ENCODE results near the gene CDC42EP3.

The CDC42EP3 gene

GRCh38 chr2:37633845-37634244 is 37.6 kb downstream of the CDC42EP3 start:
- no peak for DNase-seq

GRCh38 chr2:37633234-37633633 is 38.2 kb downstream of the CDC42EP3 start:
- DNase-seq, result no peak

DNA sequence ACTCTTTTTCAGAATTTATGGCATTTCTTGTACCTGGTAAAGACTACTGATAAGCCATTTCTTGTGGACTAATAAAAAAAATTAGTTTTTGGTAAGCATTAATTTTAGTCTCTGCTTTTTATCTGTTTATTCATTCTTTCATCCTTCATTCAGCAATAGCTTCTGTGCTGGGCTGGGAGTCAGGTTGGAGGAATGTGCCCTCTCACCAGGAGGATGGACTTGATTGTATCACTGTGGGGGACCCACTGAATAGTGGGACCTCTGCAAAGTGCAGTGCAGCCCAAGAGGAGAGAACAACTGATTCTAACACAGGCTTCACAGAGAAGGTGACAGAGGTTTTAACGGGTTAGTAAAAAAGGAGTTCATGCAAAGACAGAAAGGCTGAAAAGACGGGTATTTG is 39.1 kb downstream of the CDC42EP3 start:
- no peak for DNase-seq

DNA sequence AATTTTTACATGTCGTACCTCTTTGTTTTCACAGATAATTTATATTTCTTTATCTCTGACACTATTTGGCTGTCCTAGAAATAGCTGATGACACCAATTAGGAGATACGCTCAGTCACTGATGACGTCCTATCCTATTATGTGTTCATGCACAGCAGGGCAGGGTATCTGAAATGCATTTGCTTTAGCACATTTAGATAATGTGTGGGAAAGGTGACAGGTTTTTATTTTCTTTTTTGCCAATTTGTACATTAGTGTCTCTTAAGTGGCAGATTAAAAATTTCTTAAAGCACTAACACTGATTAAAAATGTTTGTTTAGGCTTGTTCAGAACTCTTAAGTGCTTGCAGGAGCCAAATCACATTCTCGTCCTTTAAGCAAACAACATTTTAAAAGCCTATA is 39.7 kb downstream of the CDC42EP3 start:
- DNase-seq, result no peak

GRCh38 chr2:37631292-37631691 is 40.1 kb downstream of the CDC42EP3 start:
- DNase-seq, result no peak

DNA sequence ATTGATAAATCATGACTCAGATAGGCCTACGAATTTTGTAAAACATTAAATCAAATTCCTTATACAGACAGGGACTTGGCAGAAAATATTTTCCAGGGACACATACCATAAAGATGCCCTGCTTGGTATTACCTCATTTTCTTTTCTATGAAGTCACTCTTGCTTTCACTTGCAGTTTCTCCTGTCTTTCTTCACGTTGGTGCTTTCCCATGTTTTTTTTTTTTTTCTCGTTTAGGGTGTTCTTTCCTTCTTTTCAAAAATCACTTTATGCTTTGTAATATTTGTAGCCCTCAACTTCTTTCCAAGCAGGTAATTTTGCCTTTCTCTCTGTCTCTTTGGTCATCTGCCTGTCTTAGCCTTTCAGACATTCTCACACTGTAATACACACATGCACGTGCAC is 40.7 kb downstream of the CDC42EP3 start:
- peak; percentile 89 for DNase-seq

DNA sequence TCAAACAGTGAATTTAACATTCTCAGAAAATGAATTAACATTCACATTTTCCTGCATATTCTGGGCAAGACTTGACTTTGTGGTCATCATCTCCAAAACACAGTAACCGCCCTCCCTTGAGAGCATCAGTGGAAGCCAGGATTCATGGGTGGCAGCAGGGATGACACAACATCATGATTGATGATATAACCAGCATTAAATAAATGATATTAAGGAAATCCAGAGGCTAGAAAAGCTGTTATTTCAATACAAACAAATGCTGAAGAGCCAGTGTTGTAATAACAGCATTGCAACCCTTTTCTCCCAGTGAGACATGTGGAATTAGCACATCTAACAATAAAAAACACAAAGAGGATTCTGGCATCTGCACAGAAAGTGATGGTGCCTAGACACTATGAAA is 41.1 kb downstream of the CDC42EP3 start:
- peak; percentile 73 for DNase-seq

GRCh38 chr2:37629529-37629928 is 41.9 kb downstream of the CDC42EP3 start:
- peak; percentile 43 for DNase-seq

GRCh38 chr2:37627710-37628109 is 43.7 kb downstream of the CDC42EP3 start:
- DNase-seq, result peak; percentile 90

- DNase-seq, result peak; percentile 51
These were observed 45.5 kb downstream of the CDC42EP3 start for GRCh38 chr2:37625796-37626571.

GRCh38 chr2:37625156-37625555 is 46.3 kb downstream of the CDC42EP3 start:
- peak; percentile 47 for DNase-seq

- peak; percentile 84 for DNase-seq
These were observed 47.2 kb downstream of the CDC42EP3 start for GRCh38 chr2:37623971-37624900.

DNA sequence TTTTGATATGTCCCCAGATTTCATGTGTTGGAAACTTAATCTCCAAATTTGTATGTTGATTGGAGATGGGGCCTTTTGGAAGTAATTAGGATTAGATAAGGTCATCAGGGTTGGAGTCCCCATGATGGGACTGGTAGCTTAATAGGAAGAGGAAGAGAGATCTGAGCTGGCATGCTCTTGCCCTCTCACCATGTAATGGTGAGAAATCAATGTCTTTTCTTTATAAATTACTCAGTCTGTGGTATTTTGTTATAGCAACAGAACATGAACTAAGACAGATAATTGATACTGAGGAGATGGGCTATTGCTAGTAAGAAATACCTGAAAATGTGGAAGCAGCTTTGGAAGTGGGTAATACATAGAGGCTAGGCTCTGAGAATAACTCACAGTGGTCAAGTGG is 48.0 kb downstream of the CDC42EP3 start:
- DNase-seq, result no peak

DNA sequence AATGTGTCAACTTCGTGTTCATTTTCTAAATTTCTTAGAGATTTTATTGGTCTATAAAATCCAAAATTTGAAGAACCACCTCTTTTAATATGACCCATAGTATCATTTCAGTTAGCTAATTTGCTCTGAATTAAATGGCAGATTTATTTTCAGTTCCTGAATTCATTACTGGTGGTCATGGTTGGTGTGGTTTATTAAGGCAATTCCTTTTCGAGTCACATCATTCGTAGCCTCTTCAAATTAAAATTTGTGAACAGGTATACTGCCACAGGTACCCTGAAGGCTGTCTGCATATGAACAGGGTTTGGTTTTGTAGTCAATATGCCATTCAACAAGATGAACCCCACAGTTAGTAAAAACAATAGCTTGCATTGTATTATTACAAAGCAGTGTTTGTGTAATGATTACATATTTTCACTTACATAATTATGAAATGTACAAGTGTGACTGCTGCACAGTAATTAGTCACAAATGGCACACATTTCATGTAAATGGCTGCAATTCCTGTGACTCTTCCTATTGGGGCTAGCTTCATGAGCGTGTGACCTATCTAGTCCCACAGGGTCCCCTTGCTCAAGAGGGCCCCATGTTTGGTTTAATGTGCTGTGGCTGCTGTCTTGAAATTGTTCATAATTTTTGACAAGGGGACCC is 48.9 kb downstream of the CDC42EP3 start:
- peak; percentile 85 for DNase-seq

DNA sequence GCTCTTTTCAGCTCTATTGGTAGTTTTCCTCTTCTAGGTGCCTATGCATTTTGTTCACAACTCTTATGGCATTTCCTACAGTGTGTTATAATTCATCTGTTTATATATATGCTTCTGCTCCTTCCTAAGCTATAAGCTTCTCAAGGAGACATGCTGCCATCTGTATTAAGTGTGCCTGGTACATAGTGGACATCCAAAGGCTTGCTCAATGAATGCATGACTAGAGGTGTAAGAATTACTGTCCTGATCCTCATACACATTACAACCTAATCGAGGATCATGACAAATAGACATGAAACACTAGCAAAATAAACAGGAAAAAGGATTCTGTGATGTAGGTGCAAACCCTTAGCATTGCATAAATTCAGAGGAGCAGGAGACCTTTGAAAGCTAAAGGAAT is 50.2 kb downstream of the CDC42EP3 start:
- DNase-seq, result no peak

DNA sequence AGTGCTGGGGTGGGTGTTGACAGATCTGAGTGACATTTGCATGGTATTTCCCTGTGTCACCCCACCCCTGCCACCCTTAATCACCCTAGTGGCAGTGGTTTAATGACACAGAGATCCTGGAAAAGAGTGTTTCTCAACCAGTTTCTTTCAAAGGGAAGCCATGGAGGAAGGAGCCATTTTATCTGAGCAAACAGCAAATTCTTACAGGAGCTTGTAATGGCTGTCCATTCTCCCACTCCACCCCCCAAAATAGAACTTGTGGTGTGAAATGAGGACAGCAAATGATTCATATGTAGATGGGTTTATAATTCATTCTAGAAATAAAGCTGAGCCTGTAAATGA is 51.5 kb downstream of the CDC42EP3 start:
- peak; percentile 84 for DNase-seq

DNA sequence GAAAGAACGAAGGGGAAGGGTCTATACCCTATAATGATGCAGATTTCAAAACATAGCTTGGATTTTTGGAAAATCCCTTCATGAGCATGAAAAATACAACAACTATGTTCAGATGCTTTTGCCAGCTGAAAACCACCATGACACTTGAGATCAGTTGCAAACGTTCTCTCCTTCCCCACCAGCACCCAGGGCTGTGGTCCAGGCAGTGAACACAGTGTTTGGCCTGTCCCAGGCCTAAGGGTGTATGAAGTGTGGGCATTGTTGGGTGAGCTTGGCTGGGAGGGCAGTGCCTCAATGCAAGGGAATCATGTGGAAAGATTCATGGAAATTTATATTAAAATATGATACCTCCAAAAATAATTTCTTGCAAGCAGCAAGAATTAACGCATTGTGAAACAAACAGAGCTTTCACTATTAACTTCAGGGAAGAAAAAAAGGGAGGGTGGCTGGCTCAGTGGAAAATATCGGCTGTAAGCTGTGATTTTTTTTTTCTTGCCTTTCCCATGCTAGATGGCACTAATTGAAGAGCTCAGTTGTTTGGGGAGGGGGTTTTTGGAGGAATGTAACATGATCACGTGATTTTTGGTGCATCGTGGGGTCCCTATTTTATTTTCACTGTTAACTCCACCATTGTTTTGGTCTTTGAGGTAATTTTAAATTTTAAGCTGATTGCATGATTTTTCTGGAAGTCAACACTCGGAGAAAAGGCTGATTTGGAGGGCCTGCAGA is 52.0 kb downstream of the CDC42EP3 start:
- DNase-seq, result no peak

DNA sequence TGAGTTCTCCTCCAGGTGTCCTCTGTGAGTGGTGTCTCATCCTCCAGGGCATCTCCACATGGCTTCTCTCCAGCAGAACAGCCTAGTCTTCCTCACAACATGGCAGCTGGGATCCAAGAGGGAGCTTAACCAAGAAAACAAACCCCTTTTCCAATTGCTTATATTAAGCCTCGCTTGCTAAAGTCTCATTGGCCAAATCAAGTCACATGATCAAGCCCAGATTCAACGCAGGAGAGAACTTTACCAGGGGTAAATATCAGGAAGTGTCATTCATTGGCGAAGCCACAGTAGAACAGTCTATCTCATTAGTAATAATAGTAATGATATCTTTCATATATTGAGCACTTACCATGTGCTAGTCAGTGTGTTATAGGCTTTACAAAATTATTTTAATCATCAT is 53.1 kb downstream of the CDC42EP3 start:
- DNase-seq, result no peak

- DNase-seq, result peak; percentile 73
These were observed 54.1 kb downstream of the CDC42EP3 start for GRCh38 chr2:37617119-37617892.

GRCh38 chr2:37616677-37617005 is 54.8 kb downstream of the CDC42EP3 start:
- DNase-seq, result no peak

DNA sequence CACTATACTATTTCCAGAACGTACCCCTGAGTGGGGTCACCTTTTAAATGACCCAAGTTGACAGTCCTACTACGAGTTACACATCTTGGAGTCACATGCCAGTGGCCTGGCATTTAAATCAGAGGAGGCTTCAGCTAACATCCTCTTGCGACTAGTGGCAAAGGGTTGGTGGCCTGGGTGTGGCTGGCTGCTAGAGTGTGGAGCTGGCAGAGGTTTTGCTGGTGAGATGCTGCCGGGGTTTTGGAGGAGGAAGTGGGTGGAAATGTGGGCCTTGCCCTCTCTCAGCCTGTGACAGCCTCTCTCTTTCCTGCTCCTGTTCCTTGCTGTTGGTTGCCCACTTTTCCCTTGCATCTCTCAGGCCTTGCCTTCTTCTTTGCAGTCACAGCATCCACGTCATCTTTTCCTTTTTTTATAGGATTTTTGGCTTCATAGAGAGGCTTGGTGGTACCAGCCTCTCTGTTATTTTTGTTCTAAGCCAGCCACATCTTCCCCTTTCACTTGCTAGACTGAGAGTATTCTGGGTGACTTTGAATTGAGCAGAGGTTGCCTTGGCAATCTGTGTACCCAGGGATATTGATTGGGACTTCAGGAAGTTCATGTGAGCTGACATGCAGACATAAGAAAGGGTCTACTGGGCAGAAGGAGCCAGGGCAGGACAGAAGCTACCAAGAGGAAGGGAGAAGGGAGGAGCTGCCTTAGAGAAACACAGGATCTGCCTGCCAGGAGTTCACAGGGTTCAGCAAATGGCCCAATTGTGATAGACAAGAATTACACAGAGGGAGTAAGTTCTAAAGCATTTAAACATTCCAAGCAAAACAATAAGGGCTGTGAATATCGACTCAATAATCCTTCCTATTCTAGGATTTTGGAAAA is 55.4 kb downstream of the CDC42EP3 start:
- peak; percentile 80 for DNase-seq
